Ammon's horn (tissue), 1 donor: ENCODE measurements around the gene STARD10.

Source experiments
- DNase-seq: peaks from one replicate; pipeline ENCODE4 v3.0.0-alpha.2; 2016; ENCODE audit warnings: low spot score

The STARD10 gene

GRCh38 chr11:72724851-72725723 is 68.8 kb downstream of the STARD10 start:
- DNase-seq, result peak; percentile 89

DNA sequence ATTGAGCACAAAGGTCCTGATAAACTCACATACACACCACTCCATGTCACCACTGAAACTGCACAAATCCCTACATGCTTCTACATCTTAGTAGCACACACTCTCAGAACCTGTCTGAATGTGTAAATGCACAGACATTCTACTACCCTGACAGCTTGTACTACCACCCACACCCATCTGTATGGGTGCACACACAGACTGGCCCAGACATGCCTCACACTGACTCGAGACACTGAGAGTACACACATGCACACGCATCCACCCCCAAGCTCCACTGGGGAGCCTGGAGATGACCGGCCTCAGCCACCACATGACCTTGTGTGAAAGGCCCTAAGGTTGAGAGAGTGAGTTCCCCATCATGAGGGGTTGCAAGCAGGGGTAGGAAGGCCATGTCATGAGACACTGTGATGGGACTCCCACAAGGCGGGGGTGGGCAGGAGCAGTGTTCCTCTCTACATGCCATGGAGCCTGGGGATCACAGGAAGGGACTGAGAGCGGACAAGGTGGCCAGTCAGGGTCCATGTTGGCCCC is 69.8 kb downstream of the STARD10 start:
- DNase-seq, result no peak

GRCh38 chr11:72723508-72723907 is 70.3 kb downstream of the STARD10 start:
- DNase-seq, result no peak

GRCh38 chr11:72722050-72722748 is 71.6 kb downstream of the STARD10 start:
- peak; percentile 94 for DNase-seq

DNA sequence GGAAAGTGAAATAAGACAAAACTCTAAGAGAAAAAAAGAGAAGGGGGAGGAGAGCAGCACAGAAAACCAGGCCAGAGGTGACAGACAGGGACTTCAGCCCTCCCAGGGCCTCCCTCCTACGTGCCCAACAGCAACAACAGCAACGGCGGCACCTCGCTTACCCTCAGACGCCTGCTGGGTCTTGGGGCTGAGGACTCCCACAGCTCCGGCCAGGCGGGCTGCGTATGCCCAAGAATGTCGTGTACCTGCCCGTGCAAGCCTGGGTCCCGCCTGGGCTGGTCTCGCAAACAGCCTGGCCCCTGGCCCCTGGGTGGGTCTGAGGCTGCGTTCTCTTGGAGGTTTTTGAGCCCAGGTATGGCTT is 72.2 kb downstream of the STARD10 start:
- no peak for DNase-seq

DNA sequence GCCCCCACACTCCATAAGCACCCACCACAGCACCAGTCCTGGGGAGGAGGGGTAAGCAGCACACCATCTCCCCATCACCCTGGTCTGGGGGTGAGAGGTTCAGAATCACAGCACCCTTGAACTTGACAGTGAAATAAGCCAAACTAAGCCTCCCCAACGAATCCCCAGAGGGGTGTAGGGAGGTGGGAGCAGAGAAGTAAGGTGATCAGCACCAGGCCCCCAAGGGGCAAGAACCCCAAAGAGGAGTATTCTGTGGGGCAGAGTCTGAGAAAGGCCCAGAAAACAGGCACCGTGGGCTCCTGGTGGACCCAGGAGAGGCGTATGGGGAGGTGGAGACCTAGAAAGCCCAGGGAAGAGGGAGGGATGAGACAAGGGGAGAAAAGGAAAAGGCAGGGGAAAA is 72.6 kb downstream of the STARD10 start:
- DNase-seq, result no peak

DNA sequence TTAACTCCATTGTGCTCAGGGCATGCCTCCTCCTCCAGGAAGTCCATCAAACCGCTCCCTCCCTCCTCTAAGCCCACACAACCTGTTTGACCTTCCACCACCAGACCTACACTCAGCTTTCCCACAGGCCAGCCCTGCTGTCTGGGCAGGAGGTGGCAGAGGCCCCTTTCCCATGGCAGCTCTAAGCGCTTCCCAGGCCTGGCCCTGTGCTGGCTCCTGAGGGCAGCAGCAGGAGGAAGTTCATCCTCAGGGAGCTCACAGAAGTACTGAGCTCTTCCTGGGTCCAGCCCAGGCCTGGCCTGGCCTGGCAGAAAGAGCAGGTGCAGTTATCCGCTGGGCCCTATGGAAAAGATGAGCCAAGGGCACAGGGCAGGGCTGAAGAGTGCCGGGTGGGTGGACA is 73.1 kb downstream of the STARD10 start:
- no peak for DNase-seq

DNA sequence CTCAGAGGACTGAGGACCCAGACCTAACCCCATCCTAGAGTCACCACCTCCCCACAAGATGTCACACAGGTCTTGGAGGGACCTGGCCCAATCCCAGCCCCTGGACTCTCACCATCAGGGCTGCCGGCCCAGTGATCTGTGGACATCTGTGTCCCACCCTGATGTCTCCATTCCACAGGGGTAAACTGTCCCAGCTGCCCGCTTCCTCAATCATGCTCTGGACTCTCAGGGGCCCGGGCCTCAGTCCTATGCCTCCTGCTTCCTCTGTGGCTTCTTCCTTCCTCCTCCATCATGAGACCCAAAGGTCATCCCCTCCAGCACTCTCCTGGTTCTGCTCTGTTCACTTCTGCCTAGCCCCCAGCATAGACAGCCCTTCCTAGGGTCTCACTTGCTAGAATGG is 73.8 kb downstream of the STARD10 start:
- DNase-seq, result no peak

GRCh38 chr11:72719551-72719950 is 74.3 kb downstream of the STARD10 start:
- no peak for DNase-seq

- DNase-seq, result no peak
Observed at GRCh38 chr11:72719144-72719543, 74.7 kb downstream of the STARD10 start.

- DNase-seq, result no peak
Observed at GRCh38 chr11:72718101-72718501, 75.7 kb downstream of the STARD10 start.

DNA sequence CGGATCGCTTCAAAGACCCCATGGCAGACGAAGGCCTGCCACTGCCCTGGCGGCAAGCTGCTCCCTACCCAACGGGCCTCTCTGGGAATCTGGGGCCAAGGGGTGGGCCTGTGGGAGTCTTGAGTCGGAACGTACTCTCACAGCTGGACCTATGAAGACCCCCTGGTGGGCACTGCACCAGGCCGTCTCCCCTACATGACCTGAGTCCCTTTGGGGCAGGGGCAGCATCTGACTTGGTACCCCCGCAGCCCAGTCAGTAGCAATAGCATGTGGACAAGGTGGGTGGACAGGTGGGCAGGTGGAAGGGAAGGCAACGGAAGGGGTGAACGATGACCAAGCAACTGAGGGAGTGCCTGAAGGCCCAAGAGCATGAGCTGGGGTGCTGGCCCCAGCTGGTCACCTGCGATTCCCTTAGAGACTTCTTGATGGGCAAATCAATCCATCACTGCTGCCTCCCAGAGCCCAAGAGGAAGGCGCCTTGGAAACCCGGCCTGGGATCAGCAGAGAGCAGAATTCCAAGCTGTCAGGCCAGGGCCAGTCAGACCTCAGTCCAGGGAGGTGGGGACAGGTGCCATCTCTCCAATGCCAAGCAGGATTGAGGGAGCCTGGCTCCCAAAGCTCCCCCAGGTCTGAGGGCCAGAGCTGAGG is 76.9 kb downstream of the STARD10 start:
- no peak for DNase-seq

- peak; percentile 69 for DNase-seq
Observed at GRCh38 chr11:72716290-72716689, 77.6 kb downstream of the STARD10 start.

DNA sequence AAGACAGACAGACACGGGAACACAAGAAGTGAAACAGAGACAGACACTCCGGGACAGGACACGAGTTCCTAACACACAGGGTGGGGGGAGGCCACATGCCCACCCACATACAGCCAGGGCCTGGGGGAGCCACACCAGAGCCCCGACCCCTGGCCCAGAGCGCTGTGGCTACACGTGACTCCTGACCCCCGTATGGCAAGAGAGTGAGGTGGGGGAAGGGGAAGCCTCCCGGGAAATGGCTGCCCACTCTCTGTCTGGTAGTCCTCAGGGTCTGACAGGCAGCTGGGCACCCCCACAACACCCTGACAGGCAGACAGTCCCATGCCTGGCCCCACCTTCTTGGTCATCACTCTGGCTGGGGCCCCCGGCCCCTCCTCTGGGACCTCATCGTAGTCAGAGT is 81.0 kb downstream of the STARD10 start:
- no peak for DNase-seq

- DNase-seq, result peak; percentile 84
Observed at GRCh38 chr11:72712168-72712751, 81.6 kb downstream of the STARD10 start.

DNA sequence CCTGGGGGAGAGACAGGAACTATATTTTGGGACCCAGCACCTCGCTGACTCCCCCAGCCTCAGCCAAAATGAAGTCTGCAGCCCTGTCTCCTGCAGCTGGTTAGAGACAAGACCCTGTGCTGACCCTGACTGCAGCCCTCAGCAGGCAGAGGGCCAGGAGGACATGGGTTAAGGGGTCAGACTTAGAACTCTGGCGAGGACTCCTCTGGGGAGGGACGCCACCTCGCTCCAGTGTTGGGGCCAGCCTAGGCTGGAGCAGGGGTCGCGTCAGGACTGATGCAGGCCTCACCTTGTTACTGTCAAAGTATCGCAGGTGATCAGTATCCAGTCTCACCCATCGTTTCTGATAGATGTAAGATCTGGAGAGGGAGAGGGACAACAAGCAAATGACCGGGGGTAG is 82.7 kb downstream of the STARD10 start:
- no peak for DNase-seq

GRCh38 chr11:72710278-72710677 is 83.6 kb downstream of the STARD10 start:
- no peak for DNase-seq

- no peak for DNase-seq
Observed at GRCh38 chr11:72709478-72710238, 84.2 kb downstream of the STARD10 start.

GRCh38 chr11:72707032-72707431 is 86.8 kb downstream of the STARD10 start:
- no peak for DNase-seq

DNA sequence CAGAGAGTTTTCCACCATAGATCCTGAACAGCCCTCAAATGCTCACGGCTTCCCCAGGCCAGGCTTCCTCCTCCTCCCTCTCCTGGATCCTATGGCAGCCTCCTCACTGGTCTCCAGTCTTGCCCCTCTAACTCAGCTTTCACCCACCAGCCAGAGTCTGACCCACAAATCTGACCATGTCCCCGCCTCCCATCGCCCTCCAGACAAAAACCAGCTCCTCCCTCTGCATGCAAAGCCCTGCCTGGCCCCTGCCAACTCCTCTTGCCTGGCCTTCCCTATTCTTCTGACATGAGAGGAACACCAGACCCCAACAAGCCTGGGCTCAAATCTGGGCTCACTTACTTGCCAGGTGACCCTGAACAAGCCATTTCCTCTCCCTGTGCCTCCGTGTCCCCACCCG is 87.3 kb downstream of the STARD10 start:
- DNase-seq, result no peak
